TTC549 (cell line): Measurements from ENCODE around the gene ATXN2L.
"Not testable (repeated sequence)": the region's sequence is repeated elsewhere in the genome, so short reads cannot be mapped to it uniquely, and the experiment has no call there.

Source experiments
- FAIRE-seq: peaks from 2 replicates; lab custom pipeline; 2012; peaks lifted over from hg19 to GRCh38; lab: Jason Lieb, UNC

Gene ATXN2L

DNA sequence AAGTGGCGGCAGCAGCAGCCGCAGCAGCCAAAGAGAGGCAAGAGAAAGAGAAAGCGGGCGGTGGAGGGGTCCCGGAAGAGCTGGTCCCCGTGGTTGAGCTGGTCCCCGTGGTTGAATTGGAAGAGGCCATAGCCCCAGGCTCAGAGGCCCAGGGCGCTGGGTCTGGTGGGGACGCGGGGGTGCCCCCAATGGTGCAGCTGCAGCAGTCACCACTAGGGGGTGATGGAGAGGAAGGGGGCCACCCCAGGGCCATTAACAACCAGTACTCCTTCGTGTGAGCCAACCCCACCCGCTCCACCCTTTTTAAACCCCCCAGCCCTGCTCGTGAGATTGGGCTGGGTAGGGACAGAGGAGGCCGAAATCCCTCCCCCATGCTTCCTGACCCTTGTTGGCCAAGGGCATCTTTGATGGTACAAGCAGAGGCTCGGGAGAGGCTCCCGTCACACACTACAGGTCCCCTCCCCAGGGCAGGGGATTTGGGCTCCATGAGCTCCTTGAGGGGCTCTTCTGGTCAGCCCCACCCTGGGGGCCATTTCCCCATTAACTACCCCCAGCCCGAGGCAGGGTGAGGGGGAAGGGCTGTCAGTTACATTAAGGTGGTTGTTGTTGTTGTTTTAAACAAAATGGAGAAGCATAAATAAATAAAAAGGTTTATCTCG, 50.9 kb downstream of the ATXN2L start:
- no peak for FAIRE-seq

DNA sequence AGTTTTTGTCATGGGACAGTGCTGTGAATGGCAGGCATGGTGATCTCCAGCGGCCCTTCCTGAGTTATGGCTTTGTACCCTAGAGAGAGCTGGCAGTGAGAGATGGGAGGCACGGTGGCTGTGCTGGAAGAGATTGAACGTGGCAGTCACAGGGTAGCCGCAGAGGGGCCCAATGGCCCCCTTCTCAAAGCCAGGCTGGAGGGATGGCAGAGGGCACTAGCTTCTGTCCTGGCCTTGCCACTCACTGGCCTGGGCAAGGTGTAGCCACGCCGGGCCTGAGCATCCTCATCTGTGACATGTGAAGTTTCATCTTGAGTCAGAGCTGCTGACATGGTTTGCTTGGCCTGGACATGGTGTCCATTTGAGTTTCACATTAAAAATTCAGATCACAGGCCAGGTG, 51.6 kb downstream of the ATXN2L start:
- FAIRE-seq: no peak

DNA sequence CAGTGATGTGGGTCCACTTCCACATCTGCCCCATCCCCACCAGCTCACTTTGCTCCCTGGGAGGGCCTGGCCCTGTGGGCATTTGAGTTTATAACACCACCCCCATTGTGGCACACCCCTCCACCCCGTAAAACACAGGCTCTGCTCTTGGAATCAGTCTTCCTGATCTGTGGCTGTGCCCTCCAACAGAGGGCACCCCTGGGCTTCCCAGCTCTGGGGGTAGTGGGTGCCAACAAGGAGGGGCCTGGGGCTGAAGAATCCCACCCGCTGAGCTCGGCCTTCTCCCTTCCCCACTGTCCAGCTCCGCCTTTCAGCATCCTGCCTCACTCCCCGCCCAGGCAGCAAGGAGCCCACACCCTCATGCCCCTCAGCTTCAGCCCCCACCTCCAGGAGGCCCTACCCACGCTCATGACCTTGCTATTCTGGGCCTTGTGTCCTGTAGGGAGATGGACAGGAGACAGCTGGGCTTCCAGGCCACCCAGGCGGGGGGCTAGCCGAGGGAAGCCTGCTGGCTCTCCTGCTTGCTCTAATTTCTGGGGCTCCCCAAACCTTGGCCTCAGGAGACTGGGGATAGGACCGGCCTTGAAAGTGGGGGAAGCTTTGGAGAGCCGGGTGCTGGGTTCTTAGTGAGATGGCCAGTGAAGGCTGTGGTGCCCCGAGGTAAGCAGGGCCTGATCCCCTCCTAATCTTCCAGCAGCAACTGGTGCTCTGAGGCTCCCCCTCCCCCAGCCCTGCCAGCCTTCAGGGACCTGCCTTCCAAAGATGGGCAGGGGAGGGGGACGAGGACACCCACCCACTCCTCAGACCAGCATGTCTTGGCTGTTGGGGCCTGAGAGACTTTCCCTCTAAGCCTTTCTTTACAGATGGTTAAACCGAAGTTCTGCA, 52.6 kb downstream of the ATXN2L start:
- FAIRE-seq: no peak

DNA sequence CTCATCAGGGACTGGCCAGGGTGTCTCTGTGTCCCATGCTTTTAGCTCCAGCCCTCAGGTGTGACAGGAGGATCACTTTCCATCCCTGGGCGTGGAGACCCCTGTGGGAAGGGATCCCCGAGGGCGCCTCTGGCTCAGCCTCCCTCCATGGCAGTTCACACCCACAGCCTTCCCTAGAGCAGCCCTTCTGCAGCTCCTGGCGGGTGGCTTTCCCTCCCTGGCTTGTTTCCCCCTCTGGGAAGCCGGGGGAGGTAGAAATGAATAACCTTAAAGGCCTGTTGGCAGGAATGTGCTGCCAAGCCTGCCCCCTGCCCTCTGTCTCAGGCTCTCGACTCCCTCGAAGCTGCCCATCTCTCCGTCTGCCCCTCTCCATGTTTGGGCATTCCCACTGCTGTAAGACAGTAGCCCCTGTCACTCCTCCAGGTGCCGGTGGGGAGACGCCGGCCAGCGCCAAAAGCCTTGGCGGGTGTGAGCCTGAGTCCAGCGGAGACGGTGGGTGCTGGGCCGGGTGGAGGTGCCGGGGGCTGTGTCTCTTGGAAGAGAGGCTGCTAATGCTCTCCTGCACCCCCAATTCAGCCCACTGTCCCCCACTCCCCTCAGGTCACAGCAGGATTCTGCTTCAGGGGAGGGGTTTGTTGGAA, 53.3 kb downstream of the ATXN2L start:
- no peak for FAIRE-seq

DNA sequence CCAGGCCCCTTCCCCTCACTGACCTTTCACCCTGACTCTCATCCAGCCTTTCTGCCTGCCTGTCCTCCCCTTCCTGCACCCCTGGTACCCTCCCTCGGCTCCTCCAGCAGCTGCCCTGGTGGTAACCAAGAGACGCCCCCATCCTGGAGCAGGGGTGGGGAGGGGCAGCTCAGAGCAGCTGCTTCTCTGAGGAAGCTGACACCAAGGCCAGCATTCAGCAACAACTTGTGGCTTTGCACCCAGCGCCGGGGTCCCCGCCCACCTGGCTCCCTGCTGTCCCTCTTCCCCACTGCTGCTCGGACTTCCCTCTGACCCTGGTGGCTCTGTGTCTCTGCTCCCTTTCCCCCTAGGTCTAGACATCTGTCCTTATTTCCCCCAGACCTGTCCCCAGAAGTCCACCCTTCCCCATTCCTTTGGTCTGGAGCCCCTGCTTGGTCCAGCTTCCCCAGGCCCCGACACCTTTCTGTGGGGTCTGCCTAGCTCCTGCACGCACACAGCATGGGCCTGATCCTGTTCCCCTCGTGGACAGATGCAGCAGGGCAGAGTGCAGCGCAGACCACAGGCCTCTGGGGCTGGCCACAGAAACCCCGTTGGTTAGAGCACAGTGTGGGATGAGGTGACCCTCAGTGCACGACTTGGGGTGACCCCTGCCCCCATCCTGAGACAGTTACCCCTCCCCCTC, 54.3 kb downstream of the ATXN2L start:
- no peak for FAIRE-seq

DNA sequence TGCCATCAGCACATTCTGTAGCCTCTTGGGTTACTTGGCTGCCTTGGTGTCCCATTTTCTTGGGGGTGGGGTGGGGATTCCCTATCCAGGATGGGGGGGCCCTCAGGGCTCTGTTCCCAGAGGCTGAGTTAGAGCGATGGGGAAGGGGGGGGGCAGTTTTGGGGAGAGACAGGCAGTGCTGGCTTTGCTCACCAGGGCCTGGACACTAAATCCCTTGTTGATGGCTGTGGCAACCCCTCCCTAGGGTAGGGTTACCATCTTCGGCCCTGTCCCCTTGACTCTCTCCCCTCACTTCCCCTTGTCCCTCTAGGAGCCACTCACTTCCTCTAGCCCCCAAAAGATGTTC, 54.8 kb downstream of the ATXN2L start:
- FAIRE-seq: no peak

DNA sequence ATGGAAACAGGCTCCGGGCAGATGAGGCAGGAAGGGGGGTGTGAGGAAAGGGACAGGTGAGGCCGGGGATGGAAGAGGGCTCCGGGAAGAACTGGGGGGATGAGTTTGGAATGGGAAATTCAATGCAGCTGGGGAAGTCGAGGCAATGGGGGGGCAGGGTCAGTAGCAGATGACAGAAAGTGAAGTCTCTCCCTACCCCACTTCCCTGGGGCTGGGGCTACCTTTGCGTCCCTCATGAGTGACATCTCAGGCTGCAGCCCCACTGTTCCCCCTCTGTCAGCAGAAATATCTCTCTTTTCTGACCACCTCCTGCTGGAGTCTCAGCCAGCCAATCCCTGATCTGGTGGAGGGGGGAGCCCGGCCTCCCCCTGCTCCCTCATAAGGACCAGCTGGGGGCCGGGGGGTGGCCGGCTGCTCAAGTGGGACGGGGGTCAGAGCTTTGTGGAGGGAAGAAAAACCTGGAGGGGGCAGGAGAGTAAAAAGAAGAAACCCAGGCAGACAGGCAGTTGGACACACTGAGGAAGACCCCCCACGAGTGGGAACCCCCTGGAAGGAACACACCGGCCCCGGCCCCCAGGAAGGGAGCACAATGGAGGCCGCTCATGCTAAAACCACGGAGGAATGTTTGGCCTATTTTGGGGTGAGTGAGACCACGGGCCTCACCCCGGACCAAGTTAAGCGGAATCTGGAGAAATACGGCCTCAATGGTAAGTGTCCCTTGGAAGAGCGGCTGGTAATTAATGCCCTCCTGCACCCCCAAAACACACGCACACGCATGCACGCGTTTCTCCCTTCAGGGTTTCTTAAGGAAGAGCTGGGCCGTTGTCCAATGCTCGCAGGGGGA, 55.5 kb downstream of the ATXN2L start, which contains the start of gene ATP2A1:
Gene ATP2A1, plus strand, starts transcription at position 406 of the 844 bp plus-strand sequence. Its CDS starts 184 bp downstream, at position 590.
- no peak for FAIRE-seq

DNA sequence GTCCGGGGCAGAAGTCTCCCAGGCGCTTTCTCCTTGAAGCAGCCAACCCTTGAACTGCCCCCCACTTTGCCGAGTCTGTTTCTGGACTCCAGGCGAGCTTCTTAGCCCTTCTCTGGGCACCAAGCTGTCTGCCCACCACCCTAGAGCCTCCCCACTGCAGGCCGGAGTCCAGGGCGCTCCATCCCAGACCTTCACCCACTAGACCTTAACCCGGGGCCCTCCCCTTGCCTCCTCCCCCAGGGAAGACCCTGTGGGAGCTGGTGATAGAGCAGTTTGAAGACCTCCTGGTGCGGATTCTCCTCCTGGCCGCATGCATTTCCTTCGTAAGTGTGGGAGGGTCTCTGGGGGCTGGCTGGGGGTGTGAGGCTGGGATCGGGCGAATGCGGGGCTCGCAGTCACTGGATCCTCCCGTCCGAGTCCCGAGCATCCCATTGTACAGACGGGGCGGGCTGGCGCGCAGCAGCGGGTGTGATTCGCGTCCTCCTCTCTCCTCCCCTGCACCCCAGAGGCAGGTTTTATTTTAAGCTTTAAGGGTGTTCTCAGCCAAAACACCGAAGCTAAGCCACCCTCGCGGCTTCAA, 56.6 kb downstream of the ATXN2L start:
- no peak for FAIRE-seq

DNA sequence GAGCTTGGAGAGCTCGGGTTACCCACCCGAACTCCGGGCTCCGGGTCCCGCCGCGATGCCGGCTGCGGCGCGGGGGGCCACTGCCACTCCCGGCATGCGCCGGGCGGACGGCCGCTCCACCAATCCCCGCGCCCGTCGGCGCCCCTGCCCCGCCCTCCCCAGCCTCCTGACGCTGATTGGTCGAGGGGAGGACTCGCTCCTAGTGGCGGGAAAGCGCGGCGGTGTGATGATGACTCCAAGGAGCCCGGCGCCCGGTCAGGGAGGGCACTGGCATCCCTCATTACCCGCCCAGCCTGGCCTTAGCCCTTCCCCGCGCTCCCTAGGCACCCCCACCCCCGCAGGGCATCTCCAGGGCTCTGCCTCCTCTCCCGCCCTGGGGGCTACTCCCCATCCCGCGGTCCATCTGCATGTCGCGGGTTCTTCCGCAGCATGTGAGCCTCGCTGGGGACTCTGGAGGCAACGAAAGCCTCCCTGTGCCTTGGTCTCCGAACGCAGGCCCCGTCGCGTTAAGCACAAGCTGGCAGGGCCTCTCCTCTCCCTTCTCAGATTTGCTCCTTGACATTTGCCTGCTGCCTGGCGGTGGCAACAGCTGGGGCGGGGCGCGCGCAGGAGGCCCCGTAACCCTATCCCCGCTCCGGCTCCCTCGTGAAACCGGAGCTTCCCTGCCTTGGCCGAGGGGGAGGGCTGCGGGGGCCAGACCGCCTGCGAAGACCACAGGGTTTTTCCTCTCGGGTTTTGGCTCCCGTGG, 57.2 kb downstream of the ATXN2L start:
- no peak for FAIRE-seq

DNA sequence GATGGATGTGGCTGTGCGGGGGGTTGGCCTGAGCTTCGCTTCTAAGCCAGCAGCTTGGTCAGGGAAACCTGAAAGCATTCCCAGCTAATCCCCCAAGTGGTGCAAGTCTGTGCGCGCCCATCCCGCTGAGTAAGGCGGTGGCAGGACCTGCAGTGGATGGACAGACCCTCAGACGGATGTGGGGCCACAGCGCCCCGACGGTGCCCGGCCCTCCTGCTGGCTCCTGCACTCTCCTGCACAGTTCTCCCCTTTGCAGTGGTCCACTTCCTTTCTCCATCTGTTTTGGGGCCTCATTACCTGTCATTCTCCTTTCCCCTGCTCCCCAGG, 57.8 kb downstream of the ATXN2L start:
- FAIRE-seq: no peak

DNA sequence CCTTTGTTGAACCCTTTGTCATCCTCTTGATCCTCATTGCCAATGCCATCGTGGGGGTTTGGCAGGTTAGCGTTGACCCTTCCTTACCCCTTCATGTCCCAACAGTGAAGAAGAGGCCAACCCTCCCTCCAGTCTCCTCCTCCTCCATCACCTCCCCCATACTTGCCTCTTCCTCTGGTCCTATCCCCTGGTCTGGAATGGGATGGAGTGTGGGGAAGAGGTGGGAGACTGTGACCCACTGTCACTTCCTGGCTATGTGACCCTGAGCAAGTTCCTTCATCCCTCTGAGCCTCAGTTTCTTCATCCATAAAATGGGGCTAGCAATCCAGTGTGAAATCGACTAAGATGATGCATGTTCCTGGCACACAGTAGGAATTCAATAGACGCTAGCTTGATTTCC, 58.2 kb downstream of the ATXN2L start:
- FAIRE-seq: no peak

DNA sequence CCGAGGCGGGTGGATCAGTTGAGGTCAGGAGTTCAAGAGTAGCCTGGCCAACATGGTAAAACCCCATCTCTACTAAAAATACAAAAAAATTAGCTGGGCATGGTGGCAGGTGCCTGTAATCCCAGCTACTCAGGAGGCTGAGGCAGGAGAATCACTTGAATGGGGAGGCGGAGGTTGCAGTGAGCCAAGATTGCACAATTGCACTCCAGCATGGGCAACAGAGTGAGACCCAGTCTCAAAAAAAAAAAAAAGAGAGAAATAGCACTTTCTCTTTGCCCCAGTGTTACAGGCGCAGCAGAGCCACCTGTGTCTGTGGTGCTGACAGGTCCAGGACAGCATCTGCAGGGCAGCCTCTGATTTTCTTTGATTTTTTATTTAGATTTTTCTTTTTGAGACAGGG, 58.8 kb downstream of the ATXN2L start:
- not testable (repeated sequence) for FAIRE-seq

DNA sequence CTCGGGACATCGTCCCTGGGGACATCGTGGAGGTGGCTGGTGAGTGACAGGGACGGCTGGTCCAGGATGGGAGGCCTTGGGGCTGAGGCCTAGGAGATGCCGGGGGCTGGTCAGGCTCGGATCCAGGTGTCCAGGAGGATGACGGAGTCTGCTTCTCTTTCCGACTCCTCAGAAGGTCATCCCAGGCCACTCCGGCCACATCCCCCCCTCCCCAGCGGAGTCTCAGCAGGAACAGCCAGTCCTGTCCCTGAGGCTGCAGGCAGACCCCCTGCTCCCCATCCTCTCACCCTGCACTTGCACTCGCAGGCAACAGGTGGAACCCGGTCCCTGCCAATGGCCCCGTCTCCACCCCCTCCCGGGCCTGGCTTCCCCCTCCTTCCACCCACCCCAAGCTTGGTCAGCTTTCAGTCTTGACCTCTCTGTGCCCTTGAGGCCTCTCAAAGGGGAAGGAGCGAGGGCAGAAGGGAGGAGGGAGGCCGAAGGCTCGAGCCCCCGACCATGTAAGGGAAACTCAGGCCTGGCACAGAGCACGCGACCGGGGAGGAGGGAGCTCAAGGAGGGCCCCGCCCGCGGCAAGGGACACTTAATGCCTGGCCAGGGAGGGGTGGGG, 59.9 kb downstream of the ATXN2L start:
- FAIRE-seq: no peak

DNA sequence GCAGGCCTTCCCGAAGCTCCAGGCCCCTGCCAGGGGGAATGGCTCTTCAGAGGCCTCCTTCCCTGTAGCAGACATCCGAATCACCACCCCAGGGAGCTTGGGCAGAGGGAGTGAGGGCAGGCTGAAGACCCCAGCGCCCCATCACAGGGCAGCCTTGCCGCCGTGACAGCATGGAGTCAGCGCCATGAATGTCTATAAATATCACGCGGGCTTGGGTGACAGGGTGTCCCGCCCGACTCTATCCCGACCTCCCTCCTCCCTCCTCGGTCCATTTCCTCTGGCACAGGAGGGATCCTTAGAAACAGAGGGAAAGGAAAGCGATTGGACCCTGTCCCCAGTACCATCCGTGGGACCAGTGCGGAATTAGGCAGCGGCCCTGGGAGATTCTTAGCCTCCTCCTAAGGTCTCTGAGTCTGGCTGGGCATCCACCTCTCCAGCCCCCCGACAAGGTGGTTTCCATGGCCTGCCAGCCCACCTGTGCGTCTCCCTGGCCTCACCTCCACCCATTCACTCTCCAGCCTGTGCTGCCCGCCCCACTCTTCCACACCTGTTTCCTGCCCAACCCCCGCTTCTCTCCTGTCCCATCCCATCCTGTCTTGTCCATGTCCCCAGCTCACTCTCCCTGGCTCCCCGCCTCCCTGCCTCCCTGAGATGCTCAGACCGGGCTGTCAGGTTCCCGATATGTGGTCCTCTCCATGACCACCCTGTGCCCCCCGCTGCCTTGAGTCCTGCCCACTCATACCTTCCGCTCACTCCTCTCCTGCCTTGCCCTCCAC, 60.6 kb downstream of the ATXN2L start:
- FAIRE-seq: no peak

DNA sequence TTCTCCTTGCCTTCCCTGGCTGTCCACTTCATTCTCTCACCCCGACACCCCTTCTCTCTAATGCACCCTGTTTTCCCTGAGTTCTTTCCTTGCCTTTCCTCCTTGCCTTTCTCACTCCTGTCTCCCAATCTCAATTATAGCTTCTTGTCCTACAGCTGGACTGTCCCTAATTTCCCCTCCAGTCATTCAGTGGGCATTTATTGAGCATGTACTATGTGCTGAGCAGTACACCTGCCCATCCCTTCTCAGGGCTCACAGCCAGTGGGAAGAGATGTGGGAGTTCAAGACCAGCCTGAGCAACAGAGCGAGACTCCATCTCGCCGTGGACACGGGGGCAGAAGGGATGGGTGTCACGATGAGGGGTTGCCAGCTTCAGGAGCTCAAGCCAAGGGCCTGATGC, 61.2 kb downstream of the ATXN2L start:
- no peak for FAIRE-seq
